ENCODE results near the gene CAPN14. TPM values are rescaled to one million over a fixed set of nuclear protein-coding genes. Genes with fewer than 3 reads are reported as not detected.
"Not testable (repeated sequence)": the region's sequence is repeated elsewhere in the genome, so short reads cannot be mapped to it uniquely, and the experiment has no call there.

CAPN14 gene
- total RNA-seq, 1 donor from 2014 or later, result 3.3 TPM

DNA sequence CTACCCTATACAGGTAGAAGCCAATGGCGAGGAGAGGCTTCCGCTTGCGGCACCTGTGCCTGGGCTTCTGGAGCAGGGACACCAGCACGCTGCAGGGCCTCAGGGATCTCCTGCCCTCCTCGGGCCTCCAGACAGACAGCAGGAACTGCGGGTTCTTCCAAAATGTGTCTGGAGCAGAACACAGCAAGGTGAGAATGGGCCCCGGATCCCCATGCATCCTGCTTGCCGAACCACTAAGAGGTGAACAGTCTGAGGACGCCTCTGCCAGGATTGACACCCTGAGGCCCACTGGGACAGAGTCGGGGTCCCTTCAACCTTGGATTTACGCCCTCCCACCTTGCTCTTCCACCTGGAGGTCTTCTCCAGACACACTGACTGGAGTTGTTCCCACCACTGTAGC is 25.4 kb downstream of the CAPN14 start:
- intact Hi-C loops (cut with micrococcal nuclease), result no loop called here
- no peak for DNase-seq
- H3K27me3 Mint-ChIP-seq, result no peaks in the 10 kb centered on the region
- ChIA-PET POLR2A (interaction anchor here (0.7 kb wide), 1 partner anchor 23 kb away, joined by 3 read pairs; no protein-coding TSS in a partner anchor), CTCF (no interaction called here)
- H3K4me1 Mint-ChIP-seq, result peaks cover 10% of the 10 kb centered on the region
- TF ChIP-seq, protein P1, sequence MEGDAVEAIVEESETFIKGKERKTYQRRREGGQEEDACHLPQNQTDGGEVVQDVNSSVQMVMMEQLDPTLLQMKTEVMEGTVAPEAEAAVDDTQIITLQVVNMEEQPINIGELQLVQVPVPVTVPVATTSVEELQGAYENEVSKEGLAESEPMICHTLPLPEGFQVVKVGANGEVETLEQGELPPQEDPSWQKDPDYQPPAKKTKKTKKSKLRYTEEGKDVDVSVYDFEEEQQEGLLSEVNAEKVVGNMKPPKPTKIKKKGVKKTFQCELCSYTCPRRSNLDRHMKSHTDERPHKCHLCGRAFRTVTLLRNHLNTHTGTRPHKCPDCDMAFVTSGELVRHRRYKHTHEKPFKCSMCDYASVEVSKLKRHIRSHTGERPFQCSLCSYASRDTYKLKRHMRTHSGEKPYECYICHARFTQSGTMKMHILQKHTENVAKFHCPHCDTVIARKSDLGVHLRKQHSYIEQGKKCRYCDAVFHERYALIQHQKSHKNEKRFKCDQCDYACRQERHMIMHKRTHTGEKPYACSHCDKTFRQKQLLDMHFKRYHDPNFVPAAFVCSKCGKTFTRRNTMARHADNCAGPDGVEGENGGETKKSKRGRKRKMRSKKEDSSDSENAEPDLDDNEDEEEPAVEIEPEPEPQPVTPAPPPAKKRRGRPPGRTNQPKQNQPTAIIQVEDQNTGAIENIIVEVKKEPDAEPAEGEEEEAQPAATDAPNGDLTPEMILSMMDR (IDR thresholded peaks at IDR 0.05), result no peak
- no peak overlapping the region for H3K4me3 Mint-ChIP-seq
- ATAC-seq (ENCODE audit: low read depth), result no peak
- peaks cover 11% of the 10 kb centered on the region for H3K36me3 Mint-ChIP-seq (ENCODE audit: low read depth)
- no peak overlapping the region for H3K27ac Mint-ChIP-seq
- no peaks in the 10 kb centered on the region for H3K9me3 Mint-ChIP-seq

DNA sequence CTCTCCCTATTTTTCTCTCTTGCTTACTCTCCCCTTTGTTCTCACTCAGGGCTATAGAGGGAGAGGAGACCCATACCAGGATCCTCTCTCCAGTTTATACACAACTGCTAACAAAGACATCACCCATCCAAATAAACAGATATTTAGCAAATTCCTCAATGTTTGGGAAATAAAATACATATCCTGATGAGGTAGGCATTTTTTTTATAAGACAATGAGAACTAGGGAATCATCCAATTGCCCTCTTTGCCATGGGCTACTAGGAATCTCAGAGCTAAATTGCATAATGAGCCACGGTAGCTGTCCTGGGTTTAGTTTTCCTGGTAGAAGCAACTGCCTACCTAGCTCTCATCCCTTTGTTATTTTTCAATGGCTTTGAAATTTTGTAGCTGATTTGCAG is 27.1 kb downstream of the CAPN14 start:
- TF ChIP-seq, protein P1 (IDR thresholded peaks at IDR 0.05), result no peak
- H3K27me3 Mint-ChIP-seq, result no peaks in the 10 kb centered on the region
- CTCF ChIA-PET, result interaction anchor here (1.3 kb wide), 1 partner anchor 20 kb away, joined by 3 read pairs; no protein-coding TSS in a partner anchor
- no peaks in the 10 kb centered on the region for H3K9me3 Mint-ChIP-seq
- H3K4me3 Mint-ChIP-seq, result no peak overlapping the region
- H3K4me1 Mint-ChIP-seq, result peaks cover 10% of the 10 kb centered on the region
- DNase-seq, result no peak
- intact Hi-C loops (cut with micrococcal nuclease), result no loop called here
- no peak overlapping the region for H3K27ac Mint-ChIP-seq
- H3K36me3 Mint-ChIP-seq (ENCODE audit: low read depth), result peaks cover 9% of the 10 kb centered on the region
- POLR2A ChIA-PET, result no interaction called here
- ATAC-seq (ENCODE audit: low read depth), result no peak

DNA sequence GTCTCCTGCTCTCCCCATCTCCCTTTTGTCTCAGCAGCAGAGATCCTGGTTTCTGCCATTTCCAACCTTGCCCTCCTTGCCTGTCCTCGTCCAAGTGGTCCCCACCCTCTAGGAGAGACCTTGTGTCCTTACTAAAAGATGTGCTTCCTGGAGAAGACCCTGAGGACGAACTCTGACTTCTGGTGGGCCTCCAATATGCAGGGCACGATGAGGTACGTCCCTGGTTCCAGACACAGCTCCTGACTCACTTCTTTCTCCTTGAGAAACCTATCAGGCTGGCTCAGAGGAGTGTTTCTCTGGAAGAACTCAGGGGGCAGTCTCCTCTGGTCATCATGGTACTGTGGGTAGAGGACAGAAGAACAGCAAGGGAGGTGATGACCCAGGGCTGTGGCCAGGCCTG is 28.2 kb downstream of the CAPN14 start:
- Mint-ChIP-seq H3K36me3 (ENCODE audit: low read depth) (peaks cover 15% of the 10 kb centered on the region), H3K9me3 (peaks cover 2% of the 10 kb centered on the region), H3K27me3 (no peaks in the 10 kb centered on the region), H3K4me3 (no peak overlapping the region), H3K27ac (no peak overlapping the region), H3K4me1 (peaks cover 6% of the 10 kb centered on the region)
- ChIA-PET CTCF (interaction anchor here (0.6 kb wide), 1 partner anchor 45 kb away, joined by 3 read pairs; the partner anchor contains the start of gene EHD3), POLR2A (no interaction called here)
- ATAC-seq (ENCODE audit: low read depth) (no peak), DNase-seq (no peak)
- intact Hi-C loops (cut with micrococcal nuclease), result no loop called here
- TF ChIP-seq, protein P1 (IDR thresholded peaks at IDR 0.05), result no peak

DNA sequence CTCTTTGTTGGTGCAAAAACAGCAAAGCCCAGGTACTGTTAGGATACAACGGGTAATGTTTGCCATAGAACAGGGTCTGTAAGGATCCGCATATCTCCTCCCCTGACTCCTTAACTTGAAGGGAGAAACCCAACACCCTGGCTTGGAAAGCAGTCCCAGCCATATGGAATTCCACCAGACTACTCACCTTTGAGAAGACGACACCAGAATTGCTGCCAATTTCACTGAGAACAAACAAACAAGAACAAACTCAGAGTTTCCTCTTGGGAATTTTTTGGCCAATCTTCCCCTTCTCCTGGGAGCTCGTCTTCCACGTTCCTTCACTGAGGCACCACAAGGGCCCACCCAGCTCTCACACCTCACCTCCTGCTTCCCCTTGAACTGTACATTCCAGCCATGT is 29.2 kb downstream of the CAPN14 start:
- Mint-ChIP-seq H3K9me3 (peaks cover 2% of the 10 kb centered on the region), H3K4me1 (no peaks in the 10 kb centered on the region), H3K4me3 (no peak overlapping the region), H3K27ac (no peak overlapping the region), H3K36me3 (ENCODE audit: low read depth) (peaks cover 15% of the 10 kb centered on the region), H3K27me3 (no peaks in the 10 kb centered on the region)
- ChIA-PET CTCF (no interaction called here), POLR2A (no interaction called here)
- intact Hi-C loops (cut with micrococcal nuclease), result no loop called here
- no peak for DNase-seq
- TF ChIP-seq, protein P1 (IDR thresholded peaks at IDR 0.05), result no peak
- no peak for ATAC-seq (ENCODE audit: low read depth)

DNA sequence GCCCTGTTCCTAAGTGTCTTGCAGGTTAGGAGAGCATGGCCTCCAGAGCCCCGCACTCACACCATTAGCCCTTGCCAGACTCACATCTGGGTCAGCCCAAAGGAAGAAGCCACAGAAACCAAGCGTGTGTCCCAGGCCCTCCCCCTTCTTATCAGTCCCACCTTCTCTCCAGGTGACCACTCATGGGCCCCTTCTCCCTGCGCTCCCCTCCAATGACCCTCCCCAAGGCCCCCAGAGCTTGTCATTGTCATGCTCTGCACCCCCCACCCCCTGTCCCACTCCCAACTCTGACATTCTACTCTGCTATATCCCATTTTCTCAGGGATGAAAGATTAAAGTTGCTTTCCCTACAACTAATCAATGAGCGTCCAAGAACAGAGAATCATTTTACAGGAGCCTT is 30.1 kb downstream of the CAPN14 start:
- intact Hi-C loops (cut with micrococcal nuclease), result no loop called here
- no peaks in the 10 kb centered on the region for H3K4me1 Mint-ChIP-seq
- DNase-seq (no peak), ATAC-seq (ENCODE audit: low read depth) (no peak)
- peaks cover 2% of the 10 kb centered on the region for H3K9me3 Mint-ChIP-seq
- peaks cover 15% of the 10 kb centered on the region for H3K36me3 Mint-ChIP-seq (ENCODE audit: low read depth)
- no peaks in the 10 kb centered on the region for H3K27me3 Mint-ChIP-seq
- CTCF ChIA-PET, result no interaction called here
- H3K27ac Mint-ChIP-seq, result no peak overlapping the region
- POLR2A ChIA-PET, result no interaction called here
- TF ChIP-seq, protein P1 (IDR thresholded peaks at IDR 0.05), result no peak
- no peak overlapping the region for H3K4me3 Mint-ChIP-seq

DNA sequence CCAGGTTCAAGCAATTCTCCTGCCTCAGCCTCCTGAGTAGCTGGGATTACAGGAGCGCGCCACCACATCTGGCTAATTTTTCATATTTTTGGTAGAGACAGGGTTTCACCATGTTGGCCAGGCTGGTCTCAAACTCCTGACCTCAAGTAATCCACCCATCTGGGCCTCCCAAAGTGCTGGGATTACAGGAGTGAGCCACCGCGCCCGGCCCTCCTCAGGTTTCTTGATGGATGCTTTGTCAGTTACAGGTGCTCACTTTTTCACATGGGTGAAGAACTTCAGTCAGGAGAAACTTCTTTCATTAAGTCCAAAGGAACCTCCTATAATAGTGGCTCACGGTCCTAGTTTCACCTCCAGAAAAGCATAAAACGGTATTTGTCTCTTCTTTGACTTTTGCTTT is 33.3 kb downstream of the CAPN14 start:
- intact Hi-C loops (cut with micrococcal nuclease); CTCF ChIA-PET; H3K36me3 Mint-ChIP-seq (ENCODE audit: low read depth); H3K27ac Mint-ChIP-seq; H3K9me3 Mint-ChIP-seq; DNase-seq; POLR2A ChIA-PET; H3K27me3 Mint-ChIP-seq; H3K4me1 Mint-ChIP-seq; H3K4me3 Mint-ChIP-seq; ATAC-seq (ENCODE audit: low read depth): not testable (repeated sequence)

Measured in activated B cell treated with CpG ODN at 0.5 μM for 24 hours (primary cell).